ENCODE results near the gene SLC1A3. TPM values are rescaled to one million over a fixed set of nuclear protein-coding genes. Genes with fewer than 3 reads are reported as not detected.

SLC1A3 gene
- total and polyA plus RNA-seq, 2 of the 4 experiments (the other 2 are of a cell fraction): 0.27 to 1.3 TPM

- H3K23ac ChIP-seq (ENCODE audit: low read depth, low read length): no peak overlapping the region
- no peak for ATAC-seq (ENCODE audit: low read depth)
These were observed 60.6 kb downstream of the SLC1A3 start for GRCh38 chr5:36666986-36667385.

More at GRCh38 chr5:36666986-36667385, 60.6 kb downstream of the SLC1A3 start:
- Histone ChIP-seq H2BK5ac (ENCODE audit: low read depth, low read length, poor library complexity, severe bottlenecking) (no peak overlapping the region), H2BK15ac (ENCODE audit: low read depth, low read length) (no peak overlapping the region), H4K20me1 (ENCODE audit: insufficient read depth, low read length) (no peaks in the 10 kb centered on the region), H2BK20ac (ENCODE audit: low read depth, low read length) (no peak overlapping the region), H3K18ac (ENCODE audit: low read depth, low read length) (no peak overlapping the region), H3K4me1 (ENCODE audit: control insufficient read depth, insufficient read depth, low read length) (peaks cover 3% of the 10 kb centered on the region; the same call in 1 of the 2 replicates), H3K4ac (ENCODE audit: low read depth, low read length) (no peak overlapping the region), H2AK5ac (ENCODE audit: low read depth, low read length) (no peak overlapping the region), H3K14ac (replicated peaks; ENCODE audit: low read depth, low read length) (no peak overlapping the region), H3K56ac (ENCODE audit: extremely low read depth, insufficient read depth, low read length) (no peak overlapping the region), H3K36me3 (ENCODE audit: control insufficient read depth, insufficient read depth, low read length) (no peaks in the 10 kb centered on the region), H3K27ac (ENCODE audit: insufficient read depth, low read length) (no peak overlapping the region), H3K4me3 (ENCODE audit: insufficient read depth, low read depth, low read length) (no peak overlapping the region), H3K9ac (ENCODE audit: low read depth, low read length) (no peak overlapping the region), H4K8ac (ENCODE audit: low read depth in 2 of 2, low read length in 2 of 2) (no peak overlapping the region), H2AK9ac (replicated peaks; ENCODE audit: low read depth, low read length, poor library complexity) (no peak overlapping the region), H2BK120ac (ENCODE audit: low read depth, low read length) (no peak overlapping the region), H4K5ac (ENCODE audit: low read depth, low read length) (no peak overlapping the region), H2AFZ (replicated peaks; ENCODE audit: low read length, poor library complexity) (no peak overlapping the region), H3K79me1 (ENCODE audit: low read depth in 1 of 2, low read length in 2 of 2) (no peaks in the 10 kb centered on the region), H3K9me3 (ENCODE audit: control insufficient read depth, insufficient read depth, low read length) (no peaks in the 10 kb centered on the region), H3K4me2 (ENCODE audit: low read depth, low read length) (no peak overlapping the region), H3K27me3 (ENCODE audit: control insufficient read depth, insufficient read depth, low read length) (no peaks in the 10 kb centered on the region), H4K91ac (ENCODE audit: insufficient read depth, low read depth, low read length) (no peak overlapping the region), H3K9me1 (ENCODE audit: insufficient read depth, low read length) (no peaks in the 10 kb centered on the region; the same call in 1 of the 2 replicates)
- DNase-seq: no peak
- ChIA-PET CTCF (interaction anchor here (0.6 to 0.7 kb wide), 2 partner anchors 108 to 1119 kb away, joined by 4 read pairs; no protein-coding TSS in a partner anchor), POLR2A (ENCODE audit: unreplicated experiment) (no interaction called here)
- in situ Hi-C loops (cut with MboI; ENCODE audit: low sequenced_read_pairs): no loop called here
- dilution Hi-C loops (cut with HindIII; ENCODE audit: low sequenced_read_pairs, unreplicated experiment): no loop called here
- no CpG with 5 or more reads among the region's 1 CpG for WGBS, 2 experiments (ENCODE audit: extremely low coverage in 2 of 2, insufficient read length in 1 of 2)
- BruUV-seq (replicated peaks): no TSS peak
- intact Hi-C loops (cut with micrococcal nuclease): no loop called here
- no peak for TF ChIP-seq SMC3 (IDR thresholded peaks at IDR 0.05; ENCODE audit: low read depth, low read length)
- no peak for TF ChIP-seq MXI1 (IDR thresholded peaks at IDR 0.05; ENCODE audit: borderline replicate concordance, low read depth, low read length)
- no peak for TF ChIP-seq RFX5 (IDR thresholded peaks at IDR 0.05; ENCODE audit: low read depth, low read length)
- TF ChIP-seq POLR2A (IDR thresholded peaks at IDR 0.05; ENCODE audit: low read depth, low read length): no peak
- TF ChIP-seq RCOR1 (IDR thresholded peaks at IDR 0.05; ENCODE audit: insufficient replicate concordance, low read length): no peak
- no peak for TF ChIP-seq RAD21 (IDR thresholded peaks at IDR 0.05; ENCODE audit: low read length)
- TF ChIP-seq FOS (IDR thresholded peaks at IDR 0.05; ENCODE audit: low read depth, low read length): no peak
- TF ChIP-seq NFE2L2 (IDR thresholded peaks at IDR 0.05; ENCODE audit: low read depth, low read length): no peak
- TF ChIP-seq CEBPB (IDR thresholded peaks at IDR 0.05; ENCODE audit: low read depth, low read length): no peak
- no peak for TF ChIP-seq CHD1 (IDR thresholded peaks at IDR 0.05; ENCODE audit: low read depth, low read length)
- no peak for TF ChIP-seq BHLHE40 (IDR thresholded peaks at IDR 0.05; ENCODE audit: low read depth, low read length)
- no peak for TF ChIP-seq CTCF (conservative IDR thresholded peaks at IDR 0.05; ENCODE audit: low read depth, low read length)
- no peak for TF ChIP-seq USF2 (IDR thresholded peaks at IDR 0.05; ENCODE audit: low read depth, low read length)
- TF ChIP-seq MAZ (IDR thresholded peaks at IDR 0.05; ENCODE audit: borderline replicate concordance, low read depth, low read length): no peak
- TF ChIP-seq MAFK (IDR thresholded peaks at IDR 0.05; ENCODE audit: low read depth, low read length): no peak
- TF ChIP-seq, protein P1, sequence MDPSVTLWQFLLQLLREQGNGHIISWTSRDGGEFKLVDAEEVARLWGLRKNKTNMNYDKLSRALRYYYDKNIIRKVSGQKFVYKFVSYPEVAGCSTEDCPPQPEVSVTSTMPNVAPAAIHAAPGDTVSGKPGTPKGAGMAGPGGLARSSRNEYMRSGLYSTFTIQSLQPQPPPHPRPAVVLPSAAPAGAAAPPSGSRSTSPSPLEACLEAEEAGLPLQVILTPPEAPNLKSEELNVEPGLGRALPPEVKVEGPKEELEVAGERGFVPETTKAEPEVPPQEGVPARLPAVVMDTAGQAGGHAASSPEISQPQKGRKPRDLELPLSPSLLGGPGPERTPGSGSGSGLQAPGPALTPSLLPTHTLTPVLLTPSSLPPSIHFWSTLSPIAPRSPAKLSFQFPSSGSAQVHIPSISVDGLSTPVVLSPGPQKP (IDR thresholded peaks at IDR 0.05; ENCODE audit: borderline replicate concordance, low read depth, low read length): no peak
